ENCODE data around the gene NDUFAF5. TPM values are rescaled to one million over a fixed set of nuclear protein-coding genes. Genes with fewer than 3 reads are reported as not detected.

Gene NDUFAF5
- total and polyA plus RNA-seq, 10 donors: 11.5 to 37.2 (median 25.4) TPM

DNA sequence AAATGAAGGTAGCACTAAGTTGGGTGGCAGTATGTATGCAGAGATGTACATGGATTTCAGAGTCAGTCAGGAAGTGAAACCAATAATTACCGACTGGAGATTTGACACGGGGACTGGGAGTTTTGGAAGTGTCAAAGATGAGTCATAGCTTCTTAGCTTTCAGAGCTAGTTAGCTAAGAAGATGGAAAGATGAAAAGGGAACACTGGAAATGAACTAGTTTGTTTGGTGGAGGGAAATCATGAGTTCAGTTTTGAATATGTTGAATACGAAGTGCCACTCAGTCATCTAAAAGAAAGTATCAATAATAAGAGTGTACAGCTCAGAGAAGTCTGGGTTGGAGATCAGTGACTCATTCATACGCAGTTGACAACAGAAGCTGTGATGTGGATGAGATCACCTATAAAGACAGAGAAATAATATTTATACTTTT, 7.6 kb upstream of the NDUFAF5 start:
- H3K27me3 ChIP-seq (replicated peaks in 1 of 7): no peaks in the 10 kb centered on the region
- H3K9me3 ChIP-seq: no peaks in the 10 kb centered on the region
- TF ChIP-seq, protein P1, sequence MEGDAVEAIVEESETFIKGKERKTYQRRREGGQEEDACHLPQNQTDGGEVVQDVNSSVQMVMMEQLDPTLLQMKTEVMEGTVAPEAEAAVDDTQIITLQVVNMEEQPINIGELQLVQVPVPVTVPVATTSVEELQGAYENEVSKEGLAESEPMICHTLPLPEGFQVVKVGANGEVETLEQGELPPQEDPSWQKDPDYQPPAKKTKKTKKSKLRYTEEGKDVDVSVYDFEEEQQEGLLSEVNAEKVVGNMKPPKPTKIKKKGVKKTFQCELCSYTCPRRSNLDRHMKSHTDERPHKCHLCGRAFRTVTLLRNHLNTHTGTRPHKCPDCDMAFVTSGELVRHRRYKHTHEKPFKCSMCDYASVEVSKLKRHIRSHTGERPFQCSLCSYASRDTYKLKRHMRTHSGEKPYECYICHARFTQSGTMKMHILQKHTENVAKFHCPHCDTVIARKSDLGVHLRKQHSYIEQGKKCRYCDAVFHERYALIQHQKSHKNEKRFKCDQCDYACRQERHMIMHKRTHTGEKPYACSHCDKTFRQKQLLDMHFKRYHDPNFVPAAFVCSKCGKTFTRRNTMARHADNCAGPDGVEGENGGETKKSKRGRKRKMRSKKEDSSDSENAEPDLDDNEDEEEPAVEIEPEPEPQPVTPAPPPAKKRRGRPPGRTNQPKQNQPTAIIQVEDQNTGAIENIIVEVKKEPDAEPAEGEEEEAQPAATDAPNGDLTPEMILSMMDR (IDR thresholded peaks at IDR 0.05 in 8 of 11, conservative IDR thresholded peaks at IDR 0.05 in 3 of 11): no peak
- TF ChIP-seq POLR2AphosphoS5 (IDR thresholded peaks at IDR 0.05) (no peak), POLR2A (IDR thresholded peaks at IDR 0.05) (no peak)
- peaks cover 0 to 94% (median 53%) of the 10 kb centered on the region in 6 donors for H3K36me3 ChIP-seq
- intact Hi-C loops (cut with DNase I; ENCODE audit: low total_unique reads): no loop called here
- H3K4me3 ChIP-seq: no peak overlapping the region
- 56 to 82% (median 69%) methylated on average over 4 of the region's 4 CpGs for WGBS, 5 donors
- H3K4me1 ChIP-seq: peaks cover 0 to 48% (median 8%) of the 10 kb centered on the region in 6 donors
- H3K27ac ChIP-seq: no peak overlapping the region
- no peak for DNase-seq

DNA sequence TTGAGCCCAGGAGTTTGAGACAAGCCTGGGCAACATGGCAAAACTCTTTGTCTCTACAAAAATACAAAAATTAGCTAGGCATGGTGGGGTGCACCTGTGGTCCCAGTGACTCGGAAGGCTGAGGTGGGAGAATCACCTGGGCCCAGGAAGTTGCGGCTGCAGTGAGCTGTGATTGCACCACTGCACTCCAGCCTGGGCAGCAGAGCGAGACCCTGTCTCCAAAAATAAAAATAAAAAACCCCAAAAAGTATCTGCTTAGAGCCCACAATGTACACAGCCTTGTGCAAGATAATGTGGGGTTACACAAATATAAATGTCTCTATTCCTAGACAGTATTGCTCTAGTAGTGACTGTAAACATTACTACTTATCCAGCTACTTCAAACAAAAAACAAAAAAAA, 6.0 kb upstream of the NDUFAF5 start:
- DNase-seq: no peak
- Histone ChIP-seq H3K27ac (no peak overlapping the region), H3K27me3 (replicated peaks in 1 of 7) (no peaks in the 10 kb centered on the region), H3K4me1 (peaks cover 3 to 61% (median 15%) of the 10 kb centered on the region in 6 donors), H3K4me3 (no peak overlapping the region), H3K36me3 (peaks cover 0 to 80% (median 50%) of the 10 kb centered on the region in 6 donors), H3K9me3 (no peaks in the 10 kb centered on the region)
- 77 to 90% (median 78%) methylated on average over 3 of the region's 3 CpGs for WGBS, 5 donors
- TF ChIP-seq POLR2A (IDR thresholded peaks at IDR 0.05) (no peak), POLR2AphosphoS5 (IDR thresholded peaks at IDR 0.05) (no peak)
- TF ChIP-seq, protein P1 (IDR thresholded peaks at IDR 0.05 in 8 of 11, conservative IDR thresholded peaks at IDR 0.05 in 3 of 11): no peak
- intact Hi-C loops (cut with DNase I; ENCODE audit: low total_unique reads): no loop called here

DNA sequence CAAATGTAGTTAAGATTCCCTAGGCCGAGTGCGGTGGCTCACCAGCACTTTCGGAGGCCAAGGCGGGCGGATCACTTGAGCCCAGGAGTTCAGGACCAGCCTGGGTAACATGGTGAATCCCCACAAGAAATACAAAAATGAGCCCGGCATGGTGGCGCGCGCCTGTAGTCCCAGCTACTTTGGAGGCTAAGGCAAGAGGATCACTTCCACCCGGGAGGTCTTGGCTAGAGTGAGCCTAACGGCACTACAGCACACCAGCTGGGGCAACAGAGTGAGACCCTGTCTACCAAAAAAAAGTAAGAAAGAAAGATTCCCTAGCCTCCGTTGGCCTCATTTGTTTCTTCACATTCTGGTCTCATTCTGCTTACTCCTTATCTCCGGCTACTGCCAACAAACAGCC, 1.3 kb upstream of the NDUFAF5 start:
- H3K27ac ChIP-seq: no peak overlapping the region
- WGBS, 5 donors: 92 to 97% (median 95%) methylated on average over 13 of the region's 13 CpGs
- H3K27me3 ChIP-seq (replicated peaks in 1 of 7): no peaks in the 10 kb centered on the region
- TF ChIP-seq POLR2AphosphoS5 (IDR thresholded peaks at IDR 0.05) (no peak), POLR2A (IDR thresholded peaks at IDR 0.05) (no peak)
- TF ChIP-seq, protein P1 (IDR thresholded peaks at IDR 0.05 in 8 of 11, conservative IDR thresholded peaks at IDR 0.05 in 3 of 11): no peak
- peak overlapping the region in 4 of 8 donors; percentile 77 to 86 (median 84) for H3K4me3 ChIP-seq
- peaks cover 13 to 85% (median 45%) of the 10 kb centered on the region in 6 donors for H3K4me1 ChIP-seq
- intact Hi-C loops (cut with DNase I; ENCODE audit: low total_unique reads): no loop called here
- DNase-seq: no peak
- H3K36me3 ChIP-seq: peaks cover 0 to 51% (median 22%) of the 10 kb centered on the region in 6 donors
- no peaks in the 10 kb centered on the region for H3K9me3 ChIP-seq

DNA sequence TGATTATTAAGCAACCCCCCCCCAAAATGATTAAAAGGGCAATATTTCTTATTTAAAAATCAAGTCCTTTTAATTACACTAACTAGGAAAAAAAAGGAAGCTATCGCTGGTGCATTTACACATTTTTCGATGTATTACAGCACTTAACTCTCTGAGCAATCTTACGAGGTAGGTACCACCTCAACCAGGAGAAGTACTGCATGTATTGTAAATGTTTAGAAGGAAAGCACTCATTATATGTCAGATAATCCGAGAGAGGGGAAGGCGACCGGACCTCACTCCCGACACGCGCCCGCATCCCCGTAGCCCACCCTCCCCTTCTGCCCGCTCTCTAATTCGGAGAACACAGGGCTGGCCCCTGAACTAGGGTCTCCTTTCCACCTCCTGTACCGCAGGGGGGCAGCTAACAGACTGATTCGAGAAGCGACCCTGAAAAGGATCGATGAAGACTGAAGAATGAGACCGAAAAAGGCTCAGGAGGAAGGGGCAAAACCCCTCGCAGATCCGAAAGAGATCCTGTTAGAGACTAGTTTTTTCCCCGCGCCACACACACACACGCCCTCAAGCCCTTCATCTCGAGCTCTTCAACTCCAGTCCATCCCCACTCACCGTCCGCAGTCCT, 446 bp upstream of the NDUFAF5 start:
- H3K4me1 ChIP-seq: peaks cover 13 to 79% (median 40%) of the 10 kb centered on the region in 6 donors
- H3K27ac ChIP-seq: peak overlapping the region; percentile 88 to 93 (median 90)
- H3K27me3 ChIP-seq (replicated peaks in 1 of 7): no peaks in the 10 kb centered on the region
- intact Hi-C loops (cut with DNase I; ENCODE audit: low total_unique reads): no loop called here
- TF ChIP-seq POLR2AphosphoS5 (IDR thresholded peaks at IDR 0.05) (no peak), POLR2A (IDR thresholded peaks at IDR 0.05) (peak in 1 of 3 donors; percentile 18)
- 0 to 1% (median 0%) methylated on average over 26 of the region's 26 CpGs for WGBS, 5 donors
- H3K4me3 ChIP-seq: peak overlapping the region; percentile 77 to 90 (median 86)
- no peaks in the 10 kb centered on the region for H3K9me3 ChIP-seq
- peak; percentile 85 for DNase-seq
- H3K36me3 ChIP-seq: peaks cover 0 to 58% (median 25%) of the 10 kb centered on the region in 6 donors
